CD4-positive, CD25-positive, alpha-beta regulatory T cell (primary cell): Measurements from ENCODE around the gene RUNDC3A. TPM values are rescaled to one million over a fixed set of nuclear protein-coding genes. Genes with fewer than 3 reads are reported as not detected.

Source experiments
- ATAC-seq, 2 donors: fragments of 150-1000 bp; cut with Tn5 transposase; one replicate each; pipeline ENCODE4 v1.10.0; 2021; ENCODE audit warnings: low read depth in 2 of 2, moderate number of reproducible peaks in 2 of 2, moderate library complexity in 1 of 2
- DNase-seq, 3 donors: peaks; one replicate each; pipeline versions ENCODE4 v3.0.0 to v3.0.0-alpha.2; 2012 to 2022; ENCODE audit warnings: mixed read lengths in 1 of 3
- H3K27ac ChIP-seq: one replicate; pipeline ENCODE4 v1.7.0; 2013; ENCODE audit warnings: mild to moderate bottlenecking, low read length; ENCODE audit not compliant: insufficient read depth, poor library complexity, severe bottlenecking
- H3K27me3 ChIP-seq: one replicate; pipeline ENCODE4 v1.7.0; 2013; ENCODE audit warnings: low read length; ENCODE audit not compliant: control insufficient read depth, insufficient read depth
- H3K36me3 ChIP-seq: one replicate; pipeline ENCODE4 v1.7.0; 2013; ENCODE audit warnings: mild to moderate bottlenecking, low read length, moderate library complexity; ENCODE audit not compliant: control insufficient read depth, insufficient read depth
- H3K4me1 ChIP-seq: 2 replicates; pipeline ENCODE4 v1.7.0; 2013; ENCODE audit warnings: mild to moderate bottlenecking, low read length; ENCODE audit not compliant: insufficient read depth, control insufficient read depth, poor library complexity, severe bottlenecking
- H3K4me3 ChIP-seq: one replicate; pipeline ENCODE4 v1.7.0; 2013; ENCODE audit warnings: low read depth, mild to moderate bottlenecking, low read length, moderate library complexity
- H3K9me3 ChIP-seq, 2 experiments: 1 replicate in 1 of 2; 2 replicates in 1 of 2; pipeline ENCODE4 v1.7.0; 2013; ENCODE audit warnings: low read length in 2 of 2, mild to moderate bottlenecking in 1 of 2, moderate library complexity in 1 of 2; ENCODE audit not compliant: control insufficient read depth in 2 of 2
- H3K27ac Mint-ChIP-seq, 3 donors: one replicate each; pipeline ENCODE4 v1.8.0; 2020 to 2022; ENCODE audit warnings: mild to moderate bottlenecking in 3 of 3, mixed read lengths in 3 of 3, moderate library complexity in 2 of 3
- H3K27me3 Mint-ChIP-seq: one replicate; pipeline ENCODE4 v1.8.0; 2022; ENCODE audit warnings: mild to moderate bottlenecking, mixed read lengths
- H3K36me3 Mint-ChIP-seq: one replicate; pipeline ENCODE4 v1.8.0; 2020; ENCODE audit warnings: mixed read lengths
- H3K4me1 Mint-ChIP-seq, 4 donors: one replicate each; pipeline ENCODE4 v1.8.0; 2020 to 2022; ENCODE audit warnings: mixed read lengths in 4 of 4, mild to moderate bottlenecking in 1 of 4
- H3K4me3 Mint-ChIP-seq, 4 donors: one replicate each; pipeline ENCODE4 v1.8.0; 2020 to 2022; ENCODE audit warnings: mild to moderate bottlenecking in 4 of 4, mixed read lengths in 4 of 4, moderate library complexity in 3 of 4
- H3K9me3 Mint-ChIP-seq, 7 donors: one replicate each; pipeline ENCODE4 v1.8.0; 2020 to 2022; ENCODE audit warnings: mixed read lengths in 7 of 7, mild to moderate bottlenecking in 3 of 7, moderate library complexity in 2 of 7
- polyA plus RNA-seq, 4 donors: library from polyadenylated mRNA; unstranded; fragments of 300-500 nt; fragmentation: Illumina TruSeq; gene quantifications; one replicate each; pipeline ENCODE4 v1.2.3, GENCODE V29; 2021
- total RNA-seq: library from RNA; stranded (reverse); gene quantifications from one replicate; pipeline ENCODE4 v1.2.3, GENCODE V29; 2022

The RUNDC3A gene
- total and polyA plus RNA-seq, 5 donors from 2014 or later: 0.27 to 0.96 TPM; not detected in 3

DNA sequence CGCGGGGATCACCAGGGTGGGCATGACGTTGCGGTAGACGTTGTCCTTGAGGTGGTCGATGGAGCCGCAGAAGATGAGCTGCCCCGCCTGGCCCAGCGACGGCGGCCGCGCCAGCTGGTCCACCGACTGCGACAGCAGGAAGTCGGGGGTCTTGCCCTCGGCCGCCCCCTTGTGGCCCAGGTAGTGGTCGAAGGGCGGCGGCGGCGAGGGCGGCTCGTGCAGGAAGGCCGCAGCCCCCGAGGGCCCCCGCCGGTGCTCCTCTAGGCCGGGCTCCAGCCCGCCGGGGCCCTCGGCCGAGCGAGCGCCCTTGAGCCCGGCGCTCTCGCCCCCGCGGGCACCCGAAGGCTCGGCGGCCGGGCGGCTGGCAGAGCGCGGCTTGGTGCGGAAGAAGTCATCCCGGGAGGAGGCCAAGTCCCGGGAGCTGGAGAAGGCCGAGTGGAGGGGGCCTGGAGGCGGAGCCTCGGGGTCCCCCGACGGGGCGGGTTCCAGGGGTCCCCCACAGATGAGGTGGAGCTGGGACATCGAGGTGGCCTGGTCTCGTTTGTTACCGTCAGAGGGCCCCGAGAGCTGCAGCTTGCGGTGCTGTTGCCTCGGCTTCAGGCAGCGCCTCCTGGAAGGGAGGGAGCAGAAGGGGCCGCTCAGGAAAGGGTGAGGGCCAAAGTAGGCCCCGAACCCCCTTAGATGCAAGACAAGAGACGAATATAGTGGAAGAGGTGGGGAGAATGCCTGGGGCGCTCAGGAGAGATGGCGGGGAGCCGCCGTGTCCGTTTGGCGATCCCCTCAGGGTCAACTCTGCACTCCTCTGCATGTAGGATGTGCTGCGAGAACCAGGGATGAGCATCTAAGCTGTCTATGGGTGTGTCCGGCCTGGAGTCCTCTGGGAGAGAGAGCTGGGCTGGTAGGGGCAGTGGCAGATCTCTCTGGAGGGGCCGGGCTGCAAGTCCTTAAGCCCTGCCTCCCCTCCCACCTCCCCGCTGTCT lies 46.5 kb downstream of the RUNDC3A start:
- Mint-ChIP-seq H3K27me3 (peaks cover 17% of the 10 kb centered on the region), H3K4me1 (peaks cover 0 to 20% (median 1%) of the 10 kb centered on the region in 4 donors), H3K36me3 (no peaks in the 10 kb centered on the region), H3K27ac (no peak overlapping the region), H3K9me3 (peaks cover 0 to 2% (median 0%) of the 10 kb centered on the region in 7 donors), H3K4me3 (peak overlapping the region; percentile 54 to 79 (median 72))
- peaks cover 7% of the 10 kb centered on the region for H3K4me1 ChIP-seq
- no peaks in the 10 kb centered on the region for H3K27me3 ChIP-seq
- H3K27ac ChIP-seq: no peak overlapping the region
- no peaks in the 10 kb centered on the region for H3K9me3 ChIP-seq
- no peaks in the 10 kb centered on the region for H3K36me3 ChIP-seq
- ATAC-seq (peak; percentile 35), DNase-seq (peak; percentile 35 to 50 (median 48))
- H3K4me3 ChIP-seq: no peak overlapping the region

DNA sequence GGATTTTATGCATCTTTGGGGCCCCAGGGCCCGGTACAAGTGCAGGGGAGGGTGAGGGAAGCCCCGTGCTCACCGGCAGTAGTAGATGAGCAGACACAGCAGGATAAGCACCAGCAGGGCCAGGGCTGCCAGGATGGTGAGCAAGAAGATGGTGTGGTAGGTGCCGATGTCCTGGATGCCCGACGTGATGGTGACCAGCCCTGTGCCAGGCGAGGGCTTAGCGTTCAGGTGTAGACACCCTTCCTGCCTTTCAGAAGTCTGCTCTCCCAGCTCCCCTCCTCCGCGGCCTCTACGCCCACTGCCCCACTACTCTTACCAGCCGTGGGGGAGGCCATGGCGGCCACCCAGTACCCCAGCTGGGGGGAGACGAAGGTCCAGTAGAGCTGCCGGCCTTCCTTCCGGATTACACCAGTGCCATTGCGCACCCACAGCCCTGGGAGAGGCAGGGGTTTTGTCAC lies 47.3 kb downstream of the RUNDC3A start:
- DNase-seq (no peak), ATAC-seq (no peak)
- Histone ChIP-seq H3K36me3 (no peaks in the 10 kb centered on the region), H3K27me3 (no peaks in the 10 kb centered on the region), H3K4me1 (peaks cover 7% of the 10 kb centered on the region), H3K9me3 (no peaks in the 10 kb centered on the region), H3K4me3 (no peak overlapping the region), H3K27ac (no peak overlapping the region)
- peaks cover 0 to 2% (median 0%) of the 10 kb centered on the region in 7 donors for H3K9me3 Mint-ChIP-seq
- no peaks in the 10 kb centered on the region for H3K36me3 Mint-ChIP-seq
- H3K4me1 Mint-ChIP-seq: peaks cover 0 to 20% (median 1%) of the 10 kb centered on the region in 4 donors
- peak overlapping the region in 3 of 4 donors; percentile 60 to 73 (median 70) for H3K4me3 Mint-ChIP-seq
- no peak overlapping the region for H3K27ac Mint-ChIP-seq
- peaks cover 21% of the 10 kb centered on the region for H3K27me3 Mint-ChIP-seq

DNA sequence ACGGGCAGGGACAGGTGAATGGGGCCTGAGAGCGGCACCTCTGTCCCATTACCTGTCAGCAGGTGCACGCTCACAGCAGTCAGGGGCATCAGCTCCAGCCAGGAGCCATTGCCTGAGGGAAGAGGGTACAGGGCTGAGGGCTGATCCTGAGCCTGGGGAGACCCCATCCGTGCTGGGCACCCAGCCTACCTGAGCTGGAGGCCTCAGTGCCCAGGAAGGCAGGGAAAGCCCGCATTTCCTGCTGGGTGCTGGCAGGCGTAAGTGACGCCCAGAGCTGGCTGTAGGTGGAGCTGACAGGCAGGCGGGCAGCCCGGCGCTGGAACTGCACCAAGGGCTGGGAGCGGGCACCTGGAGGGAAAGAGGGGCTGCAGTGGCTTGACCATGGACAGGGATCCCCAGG lies 47.8 kb downstream of the RUNDC3A start:
- Histone ChIP-seq H3K4me3 (no peak overlapping the region), H3K9me3 (no peaks in the 10 kb centered on the region), H3K36me3 (no peaks in the 10 kb centered on the region), H3K27me3 (no peaks in the 10 kb centered on the region), H3K27ac (no peak overlapping the region), H3K4me1 (peaks cover 7% of the 10 kb centered on the region)
- ATAC-seq: no peak
- DNase-seq: no peak
- no peaks in the 10 kb centered on the region for H3K36me3 Mint-ChIP-seq
- peak overlapping the region in 1 of 4 donors; percentile 47 for H3K4me3 Mint-ChIP-seq
- H3K27me3 Mint-ChIP-seq: peaks cover 22% of the 10 kb centered on the region
- no peak overlapping the region for H3K27ac Mint-ChIP-seq
- H3K4me1 Mint-ChIP-seq: peaks cover 0 to 20% (median 1%) of the 10 kb centered on the region in 4 donors
- peaks cover 0 to 2% (median 0%) of the 10 kb centered on the region in 7 donors for H3K9me3 Mint-ChIP-seq

DNA sequence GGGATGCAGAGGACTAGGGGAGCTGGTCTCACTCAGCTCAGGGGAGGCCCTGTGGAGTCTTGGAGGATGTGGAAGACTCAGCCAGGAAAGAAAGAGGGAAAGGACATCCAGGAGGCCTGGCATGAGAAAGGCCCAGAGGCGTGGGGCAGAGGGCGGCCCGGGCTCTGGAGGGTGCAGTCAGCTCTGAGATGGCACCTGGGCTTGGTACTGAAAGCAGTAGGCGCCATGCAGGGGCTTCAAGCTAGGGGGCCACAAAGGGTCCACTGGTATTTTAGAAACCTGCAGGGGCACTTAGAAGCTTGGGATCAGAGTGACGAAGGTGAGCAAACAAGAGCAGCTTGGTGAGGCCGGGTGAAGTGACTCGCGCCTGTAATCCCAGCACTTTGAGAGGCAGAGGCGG lies 49.7 kb downstream of the RUNDC3A start:
- H3K9me3 Mint-ChIP-seq: no peaks in the 10 kb centered on the region
- no peaks in the 10 kb centered on the region for H3K27me3 ChIP-seq
- peaks cover 24% of the 10 kb centered on the region for H3K27me3 Mint-ChIP-seq
- H3K9me3 ChIP-seq: no peaks in the 10 kb centered on the region
- peaks cover 0 to 17% (median 0%) of the 10 kb centered on the region in 4 donors for H3K4me1 Mint-ChIP-seq
- DNase-seq (no peak), ATAC-seq (no peak)
- H3K27ac Mint-ChIP-seq: no peak overlapping the region
- no peaks in the 10 kb centered on the region for H3K36me3 ChIP-seq
- no peaks in the 10 kb centered on the region for H3K36me3 Mint-ChIP-seq
- no peak overlapping the region for H3K27ac ChIP-seq
- no peak overlapping the region for H3K4me3 ChIP-seq
- H3K4me1 ChIP-seq: peaks cover 15% of the 10 kb centered on the region
- H3K4me3 Mint-ChIP-seq: no peak overlapping the region

DNA sequence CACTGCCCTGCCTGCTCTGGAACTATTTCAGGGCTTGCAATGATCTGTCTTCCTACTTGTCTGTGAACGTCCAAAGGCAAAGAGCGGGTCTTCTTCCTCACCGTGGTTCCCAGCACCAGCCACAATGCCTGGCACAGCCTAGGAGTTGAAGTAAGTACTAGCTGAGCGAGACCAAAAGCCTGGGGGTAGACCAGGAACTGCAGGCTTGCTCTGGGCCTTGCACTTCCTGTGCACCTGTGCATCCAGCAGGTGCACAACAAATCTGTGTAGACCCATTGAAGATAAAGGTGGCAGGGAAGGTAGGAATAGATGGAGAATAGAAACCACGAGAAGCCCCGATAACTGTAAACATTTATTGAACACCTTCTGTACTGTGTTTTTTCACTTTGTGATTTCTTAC lies 50.6 kb downstream of the RUNDC3A start:
- Mint-ChIP-seq H3K36me3 (no peaks in the 10 kb centered on the region), H3K4me3 (peak overlapping the region in 2 of 4 donors; percentile 0 to 6), H3K27me3 (peaks cover 21% of the 10 kb centered on the region), H3K27ac (no peak overlapping the region), H3K4me1 (peaks cover 0 to 18% (median 0%) of the 10 kb centered on the region in 4 donors), H3K9me3 (peaks cover 0 to 1% (median 0%) of the 10 kb centered on the region in 7 donors)
- Histone ChIP-seq H3K9me3 (no peaks in the 10 kb centered on the region), H3K4me1 (peaks cover 15% of the 10 kb centered on the region), H3K27me3 (no peaks in the 10 kb centered on the region), H3K4me3 (no peak overlapping the region), H3K36me3 (no peaks in the 10 kb centered on the region), H3K27ac (no peak overlapping the region)
- DNase-seq: no peak
- ATAC-seq: no peak

DNA sequence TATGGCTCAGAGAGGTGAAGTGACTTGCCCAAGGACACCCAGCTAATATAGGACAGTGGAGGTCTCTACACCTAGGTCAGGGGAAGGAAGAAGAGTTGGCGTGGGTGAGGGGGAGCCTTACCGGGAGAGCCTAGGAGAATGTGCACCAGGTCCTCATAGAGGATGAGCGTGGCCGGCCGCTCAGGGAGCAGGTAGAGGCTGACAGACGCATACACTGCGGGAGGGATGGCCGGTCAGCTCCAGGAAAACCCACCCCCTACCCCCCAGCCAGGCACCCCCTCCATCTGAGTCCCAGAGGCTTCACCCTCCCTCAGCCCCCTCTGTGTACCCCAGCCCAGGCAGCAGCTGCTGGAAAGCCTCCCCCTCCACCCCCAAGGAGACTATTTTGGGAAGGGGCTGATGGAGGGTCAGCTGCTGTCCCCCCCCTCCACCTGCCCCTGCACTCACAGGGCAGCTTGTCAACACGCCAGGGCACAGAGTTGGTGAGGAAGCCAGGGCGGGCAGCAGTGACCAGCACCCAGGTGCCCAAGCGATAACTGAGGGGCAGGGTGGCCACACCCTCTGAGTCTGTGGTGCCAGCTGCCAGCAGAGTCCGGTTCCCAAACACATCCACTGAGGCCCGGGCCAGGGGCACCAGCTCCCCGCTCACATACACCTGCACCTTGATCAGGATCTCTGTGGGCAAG lies 51.2 kb downstream of the RUNDC3A start:
- peaks cover 0 to 1% (median 0%) of the 10 kb centered on the region in 7 donors for H3K9me3 Mint-ChIP-seq
- no peak for ATAC-seq
- peak overlapping the region in 1 of 4 donors; percentile 2 for H3K4me3 Mint-ChIP-seq
- H3K27me3 ChIP-seq: no peaks in the 10 kb centered on the region
- H3K4me3 ChIP-seq: no peak overlapping the region
- H3K4me1 ChIP-seq: peaks cover 15% of the 10 kb centered on the region
- no peak overlapping the region for H3K27ac ChIP-seq
- no peaks in the 10 kb centered on the region for H3K36me3 ChIP-seq
- no peak for DNase-seq
- H3K27ac Mint-ChIP-seq: no peak overlapping the region
- no peaks in the 10 kb centered on the region for H3K9me3 ChIP-seq
- H3K4me1 Mint-ChIP-seq: peaks cover 0 to 18% (median 0%) of the 10 kb centered on the region in 4 donors
- H3K27me3 Mint-ChIP-seq: peaks cover 21% of the 10 kb centered on the region
- H3K36me3 Mint-ChIP-seq: no peaks in the 10 kb centered on the region

DNA sequence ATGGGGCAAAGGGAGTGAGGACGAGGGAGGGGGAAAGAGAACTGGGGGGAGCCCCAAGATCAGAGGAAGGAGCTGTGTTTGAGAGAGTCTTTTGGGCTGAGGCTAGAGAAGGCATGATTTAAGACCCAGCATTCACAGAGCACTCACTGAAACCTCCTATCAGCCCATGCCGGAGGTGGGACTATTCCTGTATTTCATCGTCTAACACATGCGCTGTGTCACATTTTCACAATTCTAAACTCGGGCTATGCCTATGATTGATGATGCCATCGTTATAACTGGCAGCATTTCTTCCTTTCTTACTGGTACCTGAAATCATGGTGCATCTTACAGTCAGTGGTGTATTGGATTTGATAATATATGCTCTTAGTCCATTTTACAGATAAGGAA lies 51.7 kb downstream of the RUNDC3A start:
- H3K4me1 Mint-ChIP-seq: peaks cover 0 to 18% (median 0%) of the 10 kb centered on the region in 4 donors
- no peak for DNase-seq
- H3K4me3 ChIP-seq: no peak overlapping the region
- H3K27me3 ChIP-seq: no peaks in the 10 kb centered on the region
- ATAC-seq: no peak
- H3K4me1 ChIP-seq: peaks cover 15% of the 10 kb centered on the region
- H3K27ac Mint-ChIP-seq: no peak overlapping the region
- no peaks in the 10 kb centered on the region for H3K9me3 ChIP-seq
- no peaks in the 10 kb centered on the region for H3K36me3 Mint-ChIP-seq
- peak overlapping the region in 2 of 4 donors; percentile 2 to 49 for H3K4me3 Mint-ChIP-seq
- H3K9me3 Mint-ChIP-seq: peaks cover 0 to 1% (median 0%) of the 10 kb centered on the region in 7 donors
- H3K27ac ChIP-seq: no peak overlapping the region
- H3K36me3 ChIP-seq: no peaks in the 10 kb centered on the region
- H3K27me3 Mint-ChIP-seq: peaks cover 23% of the 10 kb centered on the region
